ENCODE results near the gene KLHL3. TPM values are rescaled to one million over a fixed set of nuclear protein-coding genes. Genes with fewer than 3 reads are reported as not detected.

KLHL3 gene
- total RNA-seq, 1 experiment from 2014 or later: 2.9 TPM

DNA sequence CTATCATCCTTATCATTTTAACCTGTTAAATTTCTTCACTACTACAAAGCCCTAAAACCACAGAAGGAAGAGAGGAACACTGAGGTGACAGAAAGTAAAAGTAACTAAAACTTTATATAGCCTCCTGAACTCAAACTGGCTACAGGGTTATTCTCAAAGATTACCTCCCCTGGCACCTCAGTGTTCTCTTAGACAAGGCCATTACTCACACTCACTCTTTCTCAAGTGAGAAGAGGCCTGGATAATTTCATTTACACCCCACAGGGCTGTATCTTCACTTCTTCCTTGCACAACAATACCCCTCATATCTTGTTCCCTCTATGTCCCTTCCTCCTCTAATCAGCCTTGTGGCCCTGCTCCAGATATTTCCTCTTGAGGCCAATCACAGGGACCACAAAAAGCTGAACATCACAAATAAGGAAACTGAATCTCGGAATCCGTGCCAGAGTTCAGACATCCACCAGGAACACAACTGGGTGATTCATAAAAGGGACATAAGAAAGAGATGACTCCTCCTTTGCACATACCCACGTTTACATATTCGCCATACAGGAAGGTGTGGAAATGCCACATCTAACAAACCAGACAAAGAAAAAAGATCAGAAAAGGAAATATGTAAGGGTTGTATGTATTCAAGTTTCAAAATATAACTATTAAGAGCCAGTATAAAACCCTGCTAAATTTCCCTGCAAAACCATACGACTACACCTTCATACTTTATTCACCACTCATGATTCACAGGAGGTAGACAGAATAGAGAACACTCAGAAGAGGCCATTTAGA, 1.7 kb upstream of the KLHL3 start:
- H4K20me1 ChIP-seq (ENCODE audit: low read length): no peaks in the 10 kb centered on the region
- H3K4me1 ChIP-seq (ENCODE audit: insufficient read depth, low read length): peaks cover 36% of the 10 kb centered on the region
- peak overlapping the region; percentile 66 for H3K4me2 ChIP-seq (ENCODE audit: low read length)
- intact Hi-C loops (cut with micrococcal nuclease): loop anchor here (2.0 kb wide), 1 partner anchor 111 kb away; no protein-coding TSS in a partner anchor
- H3K4me3 ChIP-seq (ENCODE audit: low read length): peak overlapping the region; percentile 32
- H3K9ac ChIP-seq (ENCODE audit: low read length): peak overlapping the region; percentile 21; the same call in 1 of the 2 replicates
- ATAC-seq: peak; percentile 58
- peak overlapping the region; percentile 54 for H2AFZ ChIP-seq (ENCODE audit: low read length)
- CTCF ChIA-PET: interaction anchor here (2.6 kb wide), 1 partner anchor 77 kb away, joined by 16 read pairs; no protein-coding TSS in a partner anchor
- no TSS peak for BruUV-seq (replicated peaks)
- peak overlapping the region; percentile 76 for H3K27ac ChIP-seq (ENCODE audit: low read length)
- 0 out of 2 replicates have a peak, but pooled peaks cover 13% of the 10 kb centered on the region for H3K79me2 ChIP-seq (ENCODE audit: low read length)
- no peaks in the 10 kb centered on the region for H3K9me2 ChIP-seq (replicated peaks; ENCODE audit: low read length)
- no peaks in the 10 kb centered on the region for H3K36me3 ChIP-seq (ENCODE audit: low read depth, low read length)
- TF ChIP-seq EZH2phosphoT487 (IDR thresholded peaks at IDR 0.05; ENCODE audit: borderline replicate concordance, low read length) (no peak), EZH2 (IDR thresholded peaks at IDR 0.05; ENCODE audit: low read length, unreplicated experiment) (no peak)
- TF ChIP-seq, protein P1, sequence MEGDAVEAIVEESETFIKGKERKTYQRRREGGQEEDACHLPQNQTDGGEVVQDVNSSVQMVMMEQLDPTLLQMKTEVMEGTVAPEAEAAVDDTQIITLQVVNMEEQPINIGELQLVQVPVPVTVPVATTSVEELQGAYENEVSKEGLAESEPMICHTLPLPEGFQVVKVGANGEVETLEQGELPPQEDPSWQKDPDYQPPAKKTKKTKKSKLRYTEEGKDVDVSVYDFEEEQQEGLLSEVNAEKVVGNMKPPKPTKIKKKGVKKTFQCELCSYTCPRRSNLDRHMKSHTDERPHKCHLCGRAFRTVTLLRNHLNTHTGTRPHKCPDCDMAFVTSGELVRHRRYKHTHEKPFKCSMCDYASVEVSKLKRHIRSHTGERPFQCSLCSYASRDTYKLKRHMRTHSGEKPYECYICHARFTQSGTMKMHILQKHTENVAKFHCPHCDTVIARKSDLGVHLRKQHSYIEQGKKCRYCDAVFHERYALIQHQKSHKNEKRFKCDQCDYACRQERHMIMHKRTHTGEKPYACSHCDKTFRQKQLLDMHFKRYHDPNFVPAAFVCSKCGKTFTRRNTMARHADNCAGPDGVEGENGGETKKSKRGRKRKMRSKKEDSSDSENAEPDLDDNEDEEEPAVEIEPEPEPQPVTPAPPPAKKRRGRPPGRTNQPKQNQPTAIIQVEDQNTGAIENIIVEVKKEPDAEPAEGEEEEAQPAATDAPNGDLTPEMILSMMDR (conservative IDR thresholded peaks at IDR 0.05; ENCODE audit: low read depth, low read length): no peak
- no peaks in the 10 kb centered on the region for H3K9me3 ChIP-seq (ENCODE audit: low read length)
- POLR2A ChIA-PET (ENCODE audit: unreplicated experiment): interaction anchor here (0.6 kb wide), 1 partner anchor 96 kb away, joined by 3 read pairs; no protein-coding TSS in a partner anchor
- H3K27me3 ChIP-seq (ENCODE audit: low read length): no peaks in the 10 kb centered on the region
- DNase-seq: peak; percentile 86
- H3F3A ChIP-seq (ENCODE audit: low read length, unreplicated experiment): no peaks in the 10 kb centered on the region

GRCh38 chr5:137736496-137736895, 607 bp upstream of the KLHL3 start:
- Histone ChIP-seq H3K4me1 (ENCODE audit: insufficient read depth, low read length) (peaks cover 36% of the 10 kb centered on the region), H3K79me2 (ENCODE audit: low read length) (peaks cover 19% of the 10 kb centered on the region; the same call in 1 of the 2 replicates), H2AFZ (ENCODE audit: low read length) (no peak overlapping the region), H3K27me3 (ENCODE audit: low read length) (no peaks in the 10 kb centered on the region), H3F3A (ENCODE audit: low read length, unreplicated experiment) (no peaks in the 10 kb centered on the region), H3K27ac (ENCODE audit: low read length) (no peak overlapping the region), H3K4me2 (ENCODE audit: low read length) (peak overlapping the region; percentile 95), H3K9me2 (replicated peaks; ENCODE audit: low read length) (no peaks in the 10 kb centered on the region), H3K9ac (ENCODE audit: low read length) (no peak overlapping the region), H3K9me3 (ENCODE audit: low read length) (no peaks in the 10 kb centered on the region), H3K4me3 (ENCODE audit: low read length) (peak overlapping the region; percentile 77; the same call in 1 of the 2 replicates), H4K20me1 (ENCODE audit: low read length) (no peaks in the 10 kb centered on the region), H3K36me3 (ENCODE audit: low read depth, low read length) (no peaks in the 10 kb centered on the region)
- ATAC-seq (no peak), DNase-seq (no peak)
- TF ChIP-seq, protein P1 (conservative IDR thresholded peaks at IDR 0.05; ENCODE audit: low read depth, low read length): no peak
- no peak for TF ChIP-seq EZH2phosphoT487 (IDR thresholded peaks at IDR 0.05; ENCODE audit: borderline replicate concordance, low read length)
- no peak for TF ChIP-seq EZH2 (IDR thresholded peaks at IDR 0.05; ENCODE audit: low read length, unreplicated experiment)
- no TSS peak for BruUV-seq (replicated peaks)
- intact Hi-C loops (cut with micrococcal nuclease): loop anchor here (1.0 to 2.0 kb wide), 2 partner anchors 76 to 110 kb away; no protein-coding TSS in a partner anchor
- CTCF ChIA-PET: interaction anchor here (0.6 to 2.6 kb wide), 4 partner anchors 76 to 265 kb away, joined by 3 to 16 read pairs (median 6); no protein-coding TSS in a partner anchor
- POLR2A ChIA-PET (ENCODE audit: unreplicated experiment): no interaction called here

Measured in PC-3 (cell line).